GM12878 (cell line): Measurements from ENCODE around the gene PIWIL4. TPM values are rescaled to one million over a fixed set of nuclear protein-coding genes. Genes with fewer than 3 reads are reported as not detected.

Experiments
- ATF7 ChIP-seq: fragments of 450-650 bp; IDR thresholded peaks from 2 replicates; pipeline ENCODE4 v1.6.1; 2016; ENCODE audit warnings: low read depth, mild to moderate bottlenecking
- BACH1 ChIP-seq: fragments of 450-650 bp; IDR thresholded peaks from 2 replicates; pipeline ENCODE4 v1.6.1; 2017; ENCODE audit warnings: mild to moderate bottlenecking, borderline replicate concordance
- BHLHE40 ChIP-seq, 2 experiments: fragments of 450-650 bp in 1 of 2; IDR thresholded peaks; 2 replicates each; pipeline ENCODE4 v1.6.1; 2011 to 2017; ENCODE audit warnings: low read depth in 2 of 2, borderline replicate concordance in 1 of 2, improper control_type of control experiment in 1 of 2, low read length in 1 of 2, mild to moderate bottlenecking in 1 of 2
- BRCA1 ChIP-seq: IDR thresholded peaks from 2 replicates; pipeline ENCODE4 v1.6.1; 2011; ENCODE audit warnings: low read depth, low read length, improper control_type of control experiment
- EED ChIP-seq: sonication (generic); IDR thresholded peaks from 2 replicates; pipeline ENCODE4 v1.6.1; 2016; ENCODE audit warnings: antibody characterized with exemption, low read depth
- ESRRA ChIP-seq: IDR thresholded peaks from 2 replicates; pipeline ENCODE4 v1.6.1; 2012; ENCODE audit warnings: mild to moderate bottlenecking, low read length, improper control_type of control experiment
- GABPA ChIP-seq: IDR thresholded peaks from 2 replicates; pipeline ENCODE4 v1.6.1; 2014; ENCODE audit warnings: antibody characterized with exemption, low read depth, mild to moderate bottlenecking, inconsistent platforms
- HDAC6 ChIP-seq: fragments of 200-600 bp; sonication (generic); IDR thresholded peaks from one replicate; pipeline ENCODE4 v1.8.0; 2017; ENCODE audit warnings: antibody characterized with exemption; ENCODE audit not compliant: unreplicated experiment
- MYB ChIP-seq: fragments of 150-350 bp; IDR thresholded peaks from 2 replicates; pipeline ENCODE4 v1.6.1; 2014; ENCODE audit warnings: mild to moderate bottlenecking, low read depth, low read length, borderline replicate concordance
- NRF1 ChIP-seq: conservative IDR thresholded peaks from 2 replicates; pipeline ENCODE4 v1.6.1; 2011; ENCODE audit warnings: mild to moderate bottlenecking, low read depth, low read length, improper control_type of control experiment
- POLR2AphosphoS2 ChIP-seq: IDR thresholded peaks from 2 replicates; pipeline ENCODE4 v1.6.1; 2011; ENCODE audit warnings: low read depth, mild to moderate bottlenecking, low read length, improper control_type of control experiment, moderate library complexity
- POLR2AphosphoS5 ChIP-seq: IDR thresholded peaks from 2 replicates; pipeline ENCODE4 v1.6.1; 2011; ENCODE audit warnings: mild to moderate bottlenecking, low read length, inconsistent platforms
- RELB ChIP-seq: fragments of 450-650 bp; IDR thresholded peaks from 2 replicates; pipeline ENCODE4 v1.6.1; 2017; ENCODE audit warnings: low read depth, mild to moderate bottlenecking, moderate library complexity
- SMAD1 ChIP-seq: fragments of 450-650 bp; IDR thresholded peaks from 2 replicates; pipeline ENCODE4 v1.6.1; 2018; ENCODE audit warnings: mild to moderate bottlenecking, low read depth; ENCODE audit not compliant: partially characterized antibody
- TCF7 ChIP-seq: IDR thresholded peaks from 2 replicates; pipeline ENCODE4 v1.6.1; 2014; ENCODE audit warnings: antibody characterized with exemption, borderline replicate concordance
- YY1 ChIP-seq: IDR thresholded peaks from 2 replicates; pipeline ENCODE4 v1.6.1; 2011; ENCODE audit warnings: low read depth, mild to moderate bottlenecking, low read length
- polyA plus RNA-seq, 11 experiments: library from polyadenylated mRNA; depleted of rRNA in 4 of 11; unstranded in 6 of 11; stranded (reverse) in 5 of 11; fragments of >200 nt; fragmentation: Nextera tagmentation in 4 of 11; fragmentation: Illumina TruSeq in 1 of 11; extraction: Ambion mirVana in 4 of 11; extraction: Trizol in 1 of 11; gene quantifications; 1 replicate in 1 of 11; 2 replicates in 10 of 11; pipeline versions ENCODE4 v1.2.1 to v1.2.3, GENCODE V29; 2011 to 2016; ENCODE audit warnings: inconsistent platforms in 2 of 11, missing spikeins in 2 of 11, low read depth in 1 of 11
- total RNA-seq, 4 experiments: library from RNA; depleted of rRNA in 3 of 4; stranded (reverse); fragments of >200 nt in 3 of 4; fragmentation: Illumina TruSeq in 1 of 4; extraction: Trizol in 1 of 4; gene quantifications; 2 replicates each; pipeline versions ENCODE4 v1.2.1 to v1.2.3, GENCODE V29; 2013 to 2021
- TF ChIP-seq, protein P1 (sequence below): fragments of 450-650 bp; formaldehyde crosslinking; IDR thresholded peaks from 2 replicates; pipeline ENCODE4 v1.4.0; 2022; ENCODE audit warnings: mild to moderate bottlenecking, moderate library complexity
- TF ChIP-seq, protein P2 (sequence below): fragments of 450-650 bp; formaldehyde crosslinking; IDR thresholded peaks from 2 replicates; pipeline ENCODE4 v1.5.0; 2022; ENCODE audit warnings: mild to moderate bottlenecking, missing genetic modification characterization
- TF ChIP-seq, protein P3 (sequence below): fragments of 450-650 bp; IDR thresholded peaks from 2 replicates; pipeline ENCODE4 v1.6.1; 2017; ENCODE audit warnings: borderline replicate concordance

PIWIL4 gene
- total and polyA plus RNA-seq, 10 of the 15 experiments (the other 5 are each of a cell fraction or from before 2014, with no cell fraction given) = 0.23 to 13.3 (median 0.47) TPM

GRCh38 chr11:94543695-94544645, 23.2 kb upstream of the PIWIL4 start, which contains the start of gene FUT4 (continued):
- no peak for TF ChIP-seq POLR2AphosphoS2
- no peak for TF ChIP-seq NRF1
- TF ChIP-seq, protein P1, sequence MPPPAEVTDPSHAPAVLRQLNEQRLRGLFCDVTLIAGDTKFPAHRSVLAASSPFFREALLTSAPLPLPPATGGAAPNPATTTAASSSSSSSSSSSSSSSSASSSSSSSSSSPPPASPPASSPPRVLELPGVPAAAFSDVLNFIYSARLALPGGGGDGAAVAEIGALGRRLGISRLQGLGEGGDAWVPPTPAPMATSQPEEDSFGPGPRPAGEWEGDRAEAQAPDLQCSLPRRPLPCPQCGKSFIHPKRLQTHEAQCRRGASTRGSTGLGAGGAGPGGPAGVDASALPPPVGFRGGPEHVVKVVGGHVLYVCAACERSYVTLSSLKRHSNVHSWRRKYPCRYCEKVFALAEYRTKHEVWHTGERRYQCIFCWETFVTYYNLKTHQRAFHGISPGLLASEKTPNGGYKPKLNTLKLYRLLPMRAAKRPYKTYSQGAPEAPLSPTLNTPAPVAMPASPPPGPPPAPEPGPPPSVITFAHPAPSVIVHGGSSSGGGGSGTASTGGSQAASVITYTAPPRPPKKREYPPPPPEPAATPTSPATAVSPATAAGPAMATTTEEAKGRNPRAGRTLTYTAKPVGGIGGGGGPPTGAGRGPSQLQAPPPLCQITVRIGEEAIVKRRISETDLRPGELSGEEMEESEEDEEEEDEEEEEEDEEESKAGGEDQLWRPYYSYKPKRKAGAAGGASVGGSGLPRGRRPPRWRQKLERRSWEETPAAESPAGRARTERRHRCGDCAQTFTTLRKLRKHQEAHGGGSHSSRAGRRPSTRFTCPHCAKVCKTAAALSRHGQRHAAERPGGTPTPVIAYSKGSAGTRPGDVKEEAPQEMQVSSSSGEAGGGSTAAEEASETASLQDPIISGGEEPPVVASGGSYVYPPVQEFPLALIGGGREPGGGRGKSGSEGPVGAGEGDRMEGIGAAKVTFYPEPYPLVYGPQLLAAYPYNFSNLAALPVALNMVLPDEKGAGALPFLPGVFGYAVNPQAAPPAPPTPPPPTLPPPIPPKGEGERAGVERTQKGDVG (CRISPR knock-in tag) = no peak
- 0 out of 2 replicates have a peak, but pooled peaks have one; percentile 26 for TF ChIP-seq GABPA
- TF ChIP-seq YY1 = 0 out of 2 replicates have a peak, but pooled peaks have one; percentile 34
- no peak for TF ChIP-seq BRCA1
- no peak for TF ChIP-seq HDAC6
- TF ChIP-seq ESRRA = no peak
- TF ChIP-seq, protein P2, sequence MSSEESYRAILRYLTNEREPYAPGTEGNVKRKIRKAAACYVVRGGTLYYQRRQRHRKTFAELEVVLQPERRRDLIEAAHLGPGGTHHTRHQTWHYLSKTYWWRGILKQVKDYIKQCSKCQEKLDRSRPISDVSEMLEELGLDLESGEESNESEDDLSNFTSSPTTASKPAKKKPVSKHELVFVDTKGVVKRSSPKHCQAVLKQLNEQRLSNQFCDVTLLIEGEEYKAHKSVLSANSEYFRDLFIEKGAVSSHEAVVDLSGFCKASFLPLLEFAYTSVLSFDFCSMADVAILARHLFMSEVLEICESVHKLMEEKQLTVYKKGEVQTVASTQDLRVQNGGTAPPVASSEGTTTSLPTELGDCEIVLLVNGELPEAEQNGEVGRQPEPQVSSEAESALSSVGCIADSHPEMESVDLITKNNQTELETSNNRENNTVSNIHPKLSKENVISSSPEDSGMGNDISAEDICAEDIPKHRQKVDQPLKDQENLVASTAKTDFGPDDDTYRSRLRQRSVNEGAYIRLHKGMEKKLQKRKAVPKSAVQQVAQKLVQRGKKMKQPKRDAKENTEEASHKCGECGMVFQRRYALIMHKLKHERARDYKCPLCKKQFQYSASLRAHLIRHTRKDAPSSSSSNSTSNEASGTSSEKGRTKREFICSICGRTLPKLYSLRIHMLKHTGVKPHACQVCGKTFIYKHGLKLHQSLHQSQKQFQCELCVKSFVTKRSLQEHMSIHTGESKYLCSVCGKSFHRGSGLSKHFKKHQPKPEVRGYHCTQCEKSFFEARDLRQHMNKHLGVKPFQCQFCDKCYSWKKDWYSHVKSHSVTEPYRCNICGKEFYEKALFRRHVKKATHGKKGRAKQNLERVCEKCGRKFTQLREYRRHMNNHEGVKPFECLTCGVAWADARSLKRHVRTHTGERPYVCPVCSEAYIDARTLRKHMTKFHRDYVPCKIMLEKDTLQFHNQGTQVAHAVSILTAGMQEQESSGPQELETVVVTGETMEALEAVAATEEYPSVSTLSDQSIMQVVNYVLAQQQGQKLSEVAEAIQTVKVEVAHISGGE (CRISPR knock-in tag) = no peak
- TF ChIP-seq, protein P3, sequence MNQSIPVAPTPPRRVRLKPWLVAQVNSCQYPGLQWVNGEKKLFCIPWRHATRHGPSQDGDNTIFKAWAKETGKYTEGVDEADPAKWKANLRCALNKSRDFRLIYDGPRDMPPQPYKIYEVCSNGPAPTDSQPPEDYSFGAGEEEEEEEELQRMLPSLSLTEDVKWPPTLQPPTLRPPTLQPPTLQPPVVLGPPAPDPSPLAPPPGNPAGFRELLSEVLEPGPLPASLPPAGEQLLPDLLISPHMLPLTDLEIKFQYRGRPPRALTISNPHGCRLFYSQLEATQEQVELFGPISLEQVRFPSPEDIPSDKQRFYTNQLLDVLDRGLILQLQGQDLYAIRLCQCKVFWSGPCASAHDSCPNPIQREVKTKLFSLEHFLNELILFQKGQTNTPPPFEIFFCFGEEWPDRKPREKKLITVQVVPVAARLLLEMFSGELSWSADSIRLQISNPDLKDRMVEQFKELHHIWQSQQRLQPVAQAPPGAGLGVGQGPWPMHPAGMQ = no peak
- TF ChIP-seq POLR2AphosphoS5 = peak; percentile 40
- 0 out of 2 replicates have a peak, but pooled peaks have one; percentile 19 for TF ChIP-seq ATF7
- no peak for TF ChIP-seq MYB
- TF ChIP-seq SMAD1 = no peak
- no peak for TF ChIP-seq TCF7
- peak; percentile 73; the same call in 1 of the 2 replicates for TF ChIP-seq BACH1
- TF ChIP-seq RELB = peak; percentile 64
- peak; percentile 92 to 97 for TF ChIP-seq BHLHE40 (IDR thresholded peaks at IDR 0.05; ENCODE audit: borderline replicate concordance in 1 of 2, low read depth in 2 of 2, low read length in 1 of 2)
- TF ChIP-seq EED = peak; percentile 71
